Measurements from ENCODE around the gene FLNC.

The FLNC gene

GRCh38 chr7:128841171-128841690 lies 11.0 kb downstream of the FLNC start:
- no peak overlapping the region for H3K4me3 ChIP-seq (ENCODE audit: low read depth, low read length)
- no peak for DNase-seq (ENCODE audit: low read depth)

- no peak for DNase-seq (ENCODE audit: low read depth)
- no peak overlapping the region for H3K4me3 ChIP-seq (ENCODE audit: low read depth, low read length)
These were observed 11.9 kb downstream of the FLNC start for GRCh38 chr7:128841921-128842673.

- no peak for DNase-seq (ENCODE audit: low read depth)
- no peak overlapping the region for H3K4me3 ChIP-seq (ENCODE audit: low read depth, low read length)
These were observed 12.8 kb downstream of the FLNC start for GRCh38 chr7:128842674-128843641.

DNA sequence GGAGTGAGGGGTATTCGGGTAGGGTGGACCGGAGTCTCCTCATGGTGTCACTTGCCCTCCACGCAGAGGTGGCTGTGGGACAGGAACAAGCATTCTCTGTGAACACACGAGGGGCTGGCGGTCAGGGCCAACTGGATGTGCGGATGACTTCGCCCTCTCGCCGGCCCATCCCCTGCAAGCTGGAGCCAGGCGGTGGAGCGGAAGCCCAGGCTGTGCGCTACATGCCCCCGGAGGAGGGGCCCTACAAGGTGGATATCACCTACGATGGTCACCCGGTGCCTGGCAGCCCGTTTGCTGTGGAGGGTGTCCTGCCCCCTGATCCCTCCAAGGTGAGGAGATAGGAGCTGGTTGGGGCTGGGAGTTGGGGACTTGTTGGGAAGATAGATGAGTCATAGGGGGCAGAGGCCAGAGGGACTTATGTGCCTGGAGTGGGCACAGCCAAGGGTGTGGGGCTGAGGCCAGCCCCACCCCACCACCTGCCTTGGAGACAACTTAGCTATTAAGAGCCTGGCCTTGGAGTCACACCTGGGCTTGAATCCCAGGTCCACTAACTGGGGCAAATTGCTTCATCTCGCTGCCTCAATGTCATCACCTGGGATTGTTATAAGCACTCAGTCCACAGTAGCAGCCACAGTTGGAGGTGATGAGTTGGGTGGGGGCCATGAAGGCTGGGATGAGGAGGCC lies 13.9 kb downstream of the FLNC start:
- no peak for DNase-seq (ENCODE audit: low read depth)
- no peak overlapping the region for H3K4me3 ChIP-seq (ENCODE audit: low read depth, low read length)

GRCh38 chr7:128844777-128845311 lies 14.6 kb downstream of the FLNC start:
- no peak overlapping the region for H3K4me3 ChIP-seq (ENCODE audit: low read depth, low read length)
- DNase-seq (ENCODE audit: low read depth): no peak

DNA sequence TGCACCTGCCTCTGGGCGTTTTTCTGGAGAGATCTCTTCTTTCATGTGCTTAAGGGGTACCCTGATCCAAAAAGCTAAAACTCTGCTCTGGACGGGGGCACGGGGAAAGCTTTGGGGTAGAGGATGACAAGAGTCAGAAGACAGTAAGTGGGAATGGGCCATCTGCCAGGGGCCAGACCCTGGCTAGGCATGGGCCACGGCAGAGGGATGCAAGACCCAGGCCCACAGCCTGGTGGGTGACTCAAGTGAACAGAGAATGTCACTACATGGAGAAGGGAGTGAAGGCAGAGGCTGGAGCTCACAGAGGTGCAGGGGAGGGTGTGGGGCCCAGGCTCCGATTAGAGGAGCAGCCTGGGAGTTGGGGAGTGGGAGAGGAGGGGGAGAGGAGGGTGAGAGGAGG lies 15.3 kb downstream of the FLNC start:
- DNase-seq (ENCODE audit: low read depth): no peak
- H3K4me3 ChIP-seq (ENCODE audit: low read depth, low read length): no peak overlapping the region

DNA sequence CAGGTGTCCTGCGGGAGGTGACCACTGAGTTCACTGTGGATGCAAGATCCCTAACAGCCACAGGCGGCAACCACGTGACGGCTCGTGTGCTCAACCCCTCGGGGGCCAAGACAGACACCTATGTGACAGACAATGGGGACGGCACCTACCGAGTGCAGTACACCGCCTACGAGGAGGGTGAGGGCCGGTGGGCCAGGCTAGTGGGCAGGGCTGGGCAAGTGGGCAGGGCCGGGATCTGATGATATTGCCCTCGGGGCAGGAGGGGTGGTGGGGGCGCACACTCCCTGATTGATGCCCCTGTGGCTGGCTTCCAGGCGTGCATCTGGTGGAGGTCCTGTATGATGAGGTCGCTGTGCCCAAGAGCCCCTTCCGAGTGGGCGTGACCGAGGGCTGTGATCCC lies 15.8 kb downstream of the FLNC start:
- no peak overlapping the region for H3K4me3 ChIP-seq (ENCODE audit: low read depth, low read length)

GRCh38 chr7:128846781-128847444 lies 16.7 kb downstream of the FLNC start:
- no peak for DNase-seq (ENCODE audit: low read depth)
- H3K4me3 ChIP-seq (ENCODE audit: low read depth, low read length): no peak overlapping the region

More for the DNA sequence above, 15.8 kb downstream of the FLNC start:
- no peak for DNase-seq (ENCODE audit: low read depth)

GRCh38 chr7:128847721-128848211 lies 17.6 kb downstream of the FLNC start:
- H3K4me3 ChIP-seq (ENCODE audit: low read depth, low read length): no peak overlapping the region
- DNase-seq (ENCODE audit: low read depth): no peak

GRCh38 chr7:128848289-128849155 lies 18.3 kb downstream of the FLNC start:
- DNase-seq (ENCODE audit: low read depth): no peak
- H3K4me3 ChIP-seq (ENCODE audit: low read depth, low read length): no peak overlapping the region

DNA sequence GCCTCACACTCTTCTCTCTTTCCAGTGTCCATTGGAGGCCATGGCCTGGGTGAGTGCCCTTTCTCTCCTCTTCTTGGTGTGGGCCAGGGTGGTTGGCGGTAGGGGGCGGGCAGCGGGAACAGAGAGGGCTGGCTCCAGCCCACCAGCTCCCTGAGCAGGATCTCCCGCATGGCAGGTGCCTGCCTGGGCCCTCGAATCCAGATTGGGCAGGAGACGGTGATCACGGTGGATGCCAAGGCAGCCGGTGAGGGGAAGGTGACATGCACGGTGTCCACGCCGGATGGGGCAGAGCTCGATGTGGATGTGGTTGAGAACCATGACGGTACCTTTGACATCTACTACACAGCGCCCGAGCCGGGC lies 18.9 kb downstream of the FLNC start:
- no peak for DNase-seq (ENCODE audit: low read depth)
- no peak overlapping the region for H3K4me3 ChIP-seq (ENCODE audit: low read depth, low read length)

DNA sequence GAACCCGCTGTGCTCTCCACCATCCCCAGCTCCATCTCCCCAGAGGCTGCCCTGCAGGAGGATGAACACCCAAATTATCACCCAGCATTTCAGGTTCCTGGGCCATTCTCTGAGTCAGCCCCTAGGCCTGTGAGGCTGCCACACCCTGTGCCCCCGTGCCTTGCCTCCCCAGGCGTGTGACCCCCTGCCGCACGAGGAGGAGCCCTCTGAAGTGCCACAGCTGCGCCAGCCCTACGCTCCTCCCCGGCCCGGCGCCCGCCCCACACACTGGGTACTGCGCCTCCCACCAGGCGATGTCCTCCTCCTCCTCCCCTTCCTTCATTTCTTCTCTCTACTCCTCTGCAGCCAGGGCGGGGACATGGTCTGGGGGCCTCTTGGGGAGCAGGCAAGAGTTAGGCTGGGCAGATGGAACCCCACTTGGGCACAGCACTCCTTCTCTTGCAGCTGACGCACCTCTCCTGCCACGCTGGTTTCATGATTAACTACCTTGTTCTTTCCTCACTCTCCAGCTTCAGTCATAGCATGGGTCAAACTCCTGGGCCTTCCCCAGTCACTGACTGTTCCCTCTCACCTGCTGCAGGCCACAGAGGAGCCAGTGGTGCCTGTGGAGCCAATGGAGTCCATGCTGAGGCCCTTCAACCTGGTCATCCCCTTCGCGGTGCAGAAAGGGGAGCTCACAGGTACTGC lies 19.7 kb downstream of the FLNC start:
- DNase-seq (ENCODE audit: low read depth): no peak
- no peak overlapping the region for H3K4me3 ChIP-seq (ENCODE audit: low read depth, low read length)

DNA sequence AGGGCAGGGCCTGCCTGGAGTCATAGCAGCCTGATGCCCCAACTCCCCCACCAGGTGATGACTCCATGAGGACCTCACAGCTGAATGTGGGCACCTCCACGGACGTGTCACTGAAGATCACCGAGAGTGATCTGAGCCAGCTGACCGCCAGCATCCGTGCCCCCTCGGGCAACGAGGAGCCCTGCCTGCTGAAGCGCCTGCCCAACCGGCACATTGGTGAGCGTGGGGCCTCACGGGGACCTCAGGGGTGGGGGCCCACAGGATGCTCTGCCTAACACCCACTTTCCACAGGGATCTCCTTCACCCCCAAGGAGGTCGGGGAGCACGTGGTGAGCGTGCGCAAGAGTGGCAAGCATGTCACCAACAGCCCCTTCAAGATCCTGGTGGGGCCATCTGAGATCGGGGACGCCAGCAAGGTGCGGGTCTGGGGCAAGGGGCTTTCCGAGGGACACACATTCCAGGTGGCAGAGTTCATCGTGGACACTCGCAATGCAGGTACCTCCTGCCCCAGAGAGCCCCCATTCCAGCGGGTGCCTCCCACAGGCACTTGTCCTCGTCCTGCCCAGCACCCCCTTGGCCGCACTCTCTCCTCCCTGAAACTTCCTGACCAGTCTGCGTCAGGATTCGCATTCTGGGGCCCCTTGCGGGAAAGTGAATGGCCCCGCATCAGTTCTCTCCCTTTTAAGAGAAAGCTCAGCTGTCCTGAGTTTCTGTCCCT lies 22.5 kb downstream of the FLNC start:
- H3K4me3 ChIP-seq (ENCODE audit: low read depth, low read length): no peak overlapping the region
- no peak for DNase-seq (ENCODE audit: low read depth)

DNA sequence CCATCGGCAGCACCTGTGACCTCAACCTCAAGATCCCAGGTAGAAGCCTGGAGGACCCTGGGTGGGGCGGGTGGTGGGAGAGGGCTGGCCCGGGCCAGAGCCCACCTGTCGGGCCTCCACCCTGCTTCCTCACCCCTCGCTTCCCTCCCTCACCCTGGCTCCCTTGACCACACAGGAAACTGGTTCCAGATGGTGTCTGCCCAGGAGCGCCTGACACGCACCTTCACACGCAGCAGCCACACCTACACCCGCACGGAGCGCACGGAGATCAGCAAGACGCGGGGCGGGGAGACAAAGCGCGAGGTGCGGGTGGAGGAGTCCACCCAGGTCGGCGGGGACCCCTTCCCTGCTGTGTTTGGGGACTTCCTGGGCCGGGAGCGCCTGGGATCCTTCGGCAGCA lies 23.6 kb downstream of the FLNC start:
- no peak overlapping the region for H3K4me3 ChIP-seq (ENCODE audit: low read depth, low read length)

DNA sequence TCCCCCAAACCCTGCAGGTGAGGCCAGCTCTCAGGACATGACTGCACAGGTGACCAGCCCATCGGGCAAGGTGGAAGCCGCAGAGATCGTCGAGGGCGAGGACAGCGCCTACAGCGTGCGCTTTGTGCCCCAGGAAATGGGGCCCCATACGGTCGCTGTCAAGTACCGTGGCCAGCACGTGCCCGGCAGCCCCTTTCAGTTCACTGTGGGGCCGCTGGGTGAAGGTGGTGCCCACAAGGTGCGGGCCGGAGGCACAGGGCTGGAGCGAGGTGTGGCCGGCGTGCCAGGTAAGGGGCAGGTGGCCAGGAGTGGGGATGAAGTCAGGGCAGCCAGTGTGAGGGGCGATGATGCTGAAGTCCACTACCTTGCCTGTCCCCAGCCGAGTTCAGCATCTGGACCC lies 24.2 kb downstream of the FLNC start:
- no peak overlapping the region for H3K4me3 ChIP-seq (ENCODE audit: low read depth, low read length)

More for the DNA sequence above, 23.6 kb downstream of the FLNC start:
- no peak for DNase-seq (ENCODE audit: low read depth)

DNA sequence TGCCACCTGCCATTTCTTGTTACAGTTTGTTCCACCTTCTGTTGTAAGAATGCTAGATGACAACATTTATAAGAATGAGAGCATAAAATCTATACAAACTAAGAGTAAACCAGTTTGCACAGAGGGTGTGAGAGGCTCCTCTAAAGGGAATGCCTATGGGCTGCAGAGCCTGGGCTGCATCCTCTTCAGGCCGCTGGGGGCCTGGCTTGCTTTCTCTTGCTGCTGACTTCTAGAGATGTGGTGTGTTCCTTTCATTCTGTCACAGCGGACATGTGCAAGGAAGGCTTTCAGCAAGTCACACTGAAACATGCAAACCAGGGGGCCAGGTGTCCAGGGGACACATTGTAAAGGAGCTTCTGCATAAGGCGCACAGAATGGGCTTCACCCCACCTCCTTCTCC lies 25.4 kb downstream of the FLNC start:
- no peak for DNase-seq (ENCODE audit: low read depth)
- no peak overlapping the region for H3K4me3 ChIP-seq (ENCODE audit: low read depth, low read length)

More for the DNA sequence above, 24.2 kb downstream of the FLNC start:
- DNase-seq (ENCODE audit: low read depth): no peak

All from skeletal muscle cell (primary cell).